Erythroblast (primary cell): ENCODE data around the gene RBBP5.

Experiments
- GATA1 ChIP-seq: IDR thresholded peaks from 2 replicates; pipeline ENCODE4 v1.6.1; 2011; ENCODE audit warnings: low read depth, mild to moderate bottlenecking, control low read depth, low read length, moderate library complexity
- POLR2A ChIP-seq: IDR thresholded peaks from 2 replicates; pipeline ENCODE4 v1.6.1; 2011; ENCODE audit warnings: mild to moderate bottlenecking, low read length

DNA sequence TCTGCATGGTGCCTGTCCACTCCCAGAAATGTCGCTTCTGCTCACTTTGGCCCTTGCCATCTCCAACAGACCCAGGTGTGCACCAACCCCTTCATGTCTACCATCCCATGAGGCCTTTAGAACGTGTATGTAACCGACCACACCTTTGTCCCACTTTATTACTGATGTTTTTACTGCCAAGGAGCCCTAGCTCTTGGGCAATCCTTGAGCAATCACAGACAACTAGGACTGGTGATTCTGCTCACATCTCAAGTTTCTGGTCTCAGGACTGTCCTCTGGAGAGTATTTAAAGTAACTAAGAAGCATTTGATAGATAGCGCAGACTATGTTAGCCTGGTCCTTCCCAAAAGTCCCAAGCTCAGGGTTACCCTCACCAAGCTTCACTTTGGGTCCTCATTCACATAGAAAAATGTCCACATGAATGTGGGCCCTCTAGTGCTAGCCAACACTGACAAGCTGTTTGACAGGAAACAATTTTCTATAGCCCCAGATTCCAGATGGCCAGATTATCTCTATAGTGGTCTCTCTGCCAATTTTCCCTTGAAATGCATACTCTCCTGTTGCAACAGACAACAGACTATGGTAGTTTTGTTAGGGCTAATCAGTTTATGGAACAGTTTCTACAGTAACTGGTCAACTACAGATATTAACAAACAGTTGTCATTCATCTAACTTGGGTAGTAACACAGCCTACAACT, 30.6 kb downstream of the RBBP5 start:
- no peak for TF ChIP-seq POLR2A
- TF ChIP-seq GATA1, result no peak
